Fibroblast of the aortic adventitia (primary cell): ENCODE measurements around the gene CHD3. TPM values are rescaled to one million over a fixed set of nuclear protein-coding genes. Genes with fewer than 3 reads are reported as not detected.

ENCODE experiments used
- DNase-seq: peaks from one replicate; pipeline ENCODE4 v3.0.0-alpha.2; 2010; ENCODE audit warnings: low read depth
- H3K4me3 ChIP-seq: 2 replicates; pipeline ENCODE4 v1.5.1; 2011; ENCODE audit warnings: low read depth, mild to moderate bottlenecking, control low read depth, low read length, moderate library complexity
- CTCF ChIP-seq: IDR thresholded peaks from 2 replicates; pipeline ENCODE4 v1.5.1; 2011; ENCODE audit warnings: mild to moderate bottlenecking, low read length, control low read depth, inconsistent platforms; ENCODE audit not compliant: insufficient read depth
- total RNA-seq: library from RNA; depleted of rRNA; stranded (reverse); fragments of >200 nt; gene quantifications from 2 replicates; pipeline ENCODE4 v1.2.3, GENCODE V29; 2012; ENCODE audit warnings: low replicate concordance

The CHD3 gene
- total RNA-seq, 1 donor, result 81.5 TPM

GRCh38 chr17:7912927-7913524 lies 24.4 kb downstream of the CHD3 start:
- peak; percentile 80 for TF ChIP-seq CTCF
- H3K4me3 ChIP-seq, result no peak overlapping the region
- peak; percentile 89 for DNase-seq

- H3K4me3 ChIP-seq, result peak overlapping the region; percentile 73
- DNase-seq, result peak; percentile 44
- no peak for TF ChIP-seq CTCF
These were observed 26.6 kb downstream of the CHD3 start for GRCh38 chr17:7915179-7915610.

GRCh38 chr17:7915611-7916384 lies 27.2 kb downstream of the CHD3 start, which contains the start of gene RNF227:
Gene RNF227 (minus strand): TSS chr17:7916289. CDS start chr17:7916195, 94 bp downstream.
- H3K4me3 ChIP-seq, result peak within 1 kb of the TSS; percentile 73
- DNase-seq, result peak; percentile 95
- no peak for TF ChIP-seq CTCF

GRCh38 chr17:7916385-7916682 lies 27.7 kb downstream of the CHD3 start:
- no peak for DNase-seq
- H3K4me3 ChIP-seq, result peak overlapping the region; percentile 66
- TF ChIP-seq CTCF, result no peak

- TF ChIP-seq CTCF, result no peak
- no peak overlapping the region for H3K4me3 ChIP-seq
- DNase-seq, result peak; percentile 41
These were observed 28.2 kb downstream of the CHD3 start for GRCh38 chr17:7916808-7917207.

GRCh38 chr17:7922269-7922844 lies 33.8 kb downstream of the CHD3 start:
- no peak for TF ChIP-seq CTCF
- peak overlapping the region; percentile 59 for H3K4me3 ChIP-seq

More at GRCh38 chr17:7922269-7922844, 33.8 kb downstream of the CHD3 start:
- no peak for DNase-seq
